Measurements from ENCODE around the gene ZNF8. TPM values are rescaled to one million over a fixed set of nuclear protein-coding genes. Genes with fewer than 3 reads are reported as not detected.

ZNF8 gene
- total RNA-seq, 2 experiments from 2014 or later = 4.8 to 5.0 TPM

DNA sequence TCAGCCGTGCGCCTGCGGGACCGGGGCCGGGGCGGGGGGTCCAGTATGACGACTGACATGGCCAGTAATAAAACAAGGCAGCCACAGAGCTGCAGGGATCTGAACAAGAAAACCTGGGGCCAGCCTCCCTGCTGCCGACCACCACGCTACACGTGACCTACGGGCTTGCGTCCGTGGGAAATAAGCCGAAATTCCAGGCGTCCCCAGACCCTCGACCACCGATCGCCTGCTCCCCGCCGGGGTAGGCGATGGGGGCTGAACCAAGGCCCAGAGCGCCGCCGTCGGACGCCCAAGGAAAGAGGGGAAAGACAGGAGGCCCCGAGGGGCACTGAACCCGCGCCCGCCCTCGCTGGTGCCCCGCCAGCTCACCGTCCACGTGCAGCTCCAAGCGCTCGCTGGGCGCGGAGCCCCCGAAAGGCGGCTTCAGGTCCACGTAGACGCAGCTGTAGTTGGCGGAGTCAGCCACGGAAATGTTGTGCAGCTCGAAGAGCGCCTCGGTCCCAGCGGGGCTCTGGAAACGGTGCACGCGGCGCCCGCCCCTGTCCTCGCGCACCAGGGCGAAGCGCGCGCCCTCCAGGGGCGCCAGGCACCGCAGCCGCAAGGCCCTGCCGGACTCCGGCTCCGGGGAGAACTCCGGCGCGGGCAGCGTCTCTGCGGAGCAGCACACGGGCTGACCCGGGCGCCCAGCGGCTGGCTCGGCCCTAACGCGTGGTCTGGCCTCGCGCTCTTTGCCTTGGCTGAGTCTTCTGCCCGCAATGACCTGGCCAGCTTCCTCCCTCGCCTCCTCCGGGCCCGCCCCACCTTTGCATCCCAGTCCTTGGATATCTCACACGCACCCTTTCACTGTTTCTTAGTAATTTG lies 71.5 kb downstream of the ZNF8 start:
- no peak for DNase-seq

GRCh38 chr19:58350871-58351557 lies 72.3 kb downstream of the ZNF8 start:
- DNase-seq (no peak), ATAC-seq (no peak)
- Mint-ChIP-seq H3K9me3 (ENCODE audit: low read depth) (no peaks in the 10 kb centered on the region), H3K27ac (no peak overlapping the region), H3K27me3 (no peaks in the 10 kb centered on the region), H3K36me3 (peaks cover 14% of the 10 kb centered on the region), H3K4me3 (no peak overlapping the region), H3K4me1 (peaks cover 37% of the 10 kb centered on the region)
- CTCF ChIA-PET = no interaction called here

More for the DNA sequence above, 71.5 kb downstream of the ZNF8 start:
- peaks cover 17% of the 10 kb centered on the region for H3K36me3 Mint-ChIP-seq
- peak overlapping the region; percentile 44 for H3K4me3 Mint-ChIP-seq
- CTCF ChIA-PET = no interaction called here
- H3K9me3 Mint-ChIP-seq (ENCODE audit: low read depth) = no peaks in the 10 kb centered on the region
- H3K27ac Mint-ChIP-seq = no peak overlapping the region
- H3K27me3 Mint-ChIP-seq = no peaks in the 10 kb centered on the region
- H3K4me1 Mint-ChIP-seq = peaks cover 36% of the 10 kb centered on the region
- no peak for ATAC-seq

DNA sequence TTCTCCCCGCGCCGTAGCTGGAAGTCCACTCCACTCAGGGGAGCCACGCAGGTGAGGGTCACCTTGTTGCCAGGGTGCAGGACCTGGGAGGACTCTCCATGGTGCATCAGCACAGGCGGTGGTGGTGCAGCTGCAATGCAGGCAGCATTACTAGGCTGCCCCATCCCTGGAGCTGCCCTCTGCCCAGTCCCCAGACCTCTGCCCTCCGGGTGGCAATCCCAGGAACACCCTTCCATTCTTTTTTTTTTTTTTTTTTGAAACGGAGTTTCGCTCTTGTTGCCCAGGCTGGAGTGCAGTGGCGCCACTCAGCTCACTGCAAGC lies 72.8 kb downstream of the ZNF8 start:
- no peak for ATAC-seq
- CTCF ChIA-PET = no interaction called here

GRCh38 chr19:58351990-58352755 lies 73.4 kb downstream of the ZNF8 start:
- CTCF ChIA-PET = no interaction called here
- no peak overlapping the region for H3K4me3 Mint-ChIP-seq
- no peak overlapping the region for H3K27ac Mint-ChIP-seq
- no peaks in the 10 kb centered on the region for H3K9me3 Mint-ChIP-seq (ENCODE audit: low read depth)
- peaks cover 14% of the 10 kb centered on the region for H3K36me3 Mint-ChIP-seq
- ATAC-seq (no peak), DNase-seq (no peak)
- peaks cover 42% of the 10 kb centered on the region for H3K4me1 Mint-ChIP-seq
- H3K27me3 Mint-ChIP-seq = no peaks in the 10 kb centered on the region

More for the DNA sequence above, 72.8 kb downstream of the ZNF8 start:
- Mint-ChIP-seq H3K27ac (no peak overlapping the region), H3K4me3 (no peak overlapping the region), H3K4me1 (peaks cover 40% of the 10 kb centered on the region), H3K27me3 (no peaks in the 10 kb centered on the region), H3K9me3 (ENCODE audit: low read depth) (no peaks in the 10 kb centered on the region), H3K36me3 (peaks cover 14% of the 10 kb centered on the region)
- no peak for DNase-seq

Small RNA genes within 50 kb of the gene (microRNA-seq; reads per million reads assigned to microRNA genes)
- not detected for gene MIR6806

Other genes with a start within 250 kb of the ZNF8 start
- not detected for gene ZSCAN1, start 244.9 kb upstream of the ZNF8 start, total RNA-seq
- gene ZNF135, start 219.7 kb upstream of the ZNF8 start, total RNA-seq = under 1 TPM; 0.49 to 0.76 TPM
- gene ZSCAN18, start 180.7 kb upstream of the ZNF8 start, total RNA-seq = 10 to 100 TPM; 15.9 to 24.8 TPM
- gene ZNF329, start 128.2 kb upstream of the ZNF8 start, total RNA-seq = 1 to 10 TPM; 4.0 to 4.6 TPM
- gene ZNF274, start 95.9 kb upstream of the ZNF8 start, total RNA-seq = 10 to 100 TPM; 30.1 to 36.0 TPM
- 10 to 100 TPM; 48.0 to 68.4 TPM for gene ZNF544, start 50.0 kb upstream of the ZNF8 start, total RNA-seq
- 10 to 100 TPM; 78.3 to 82.7 TPM for gene ERVK3-1, start 26.4 kb downstream of the ZNF8 start, total RNA-seq
- gene ZSCAN22, start 48.0 kb downstream of the ZNF8 start, total RNA-seq = 1 to 10 TPM; 4.4 to 6.3 TPM
- gene A1BG, start 74.5 kb downstream of the ZNF8 start, total RNA-seq = 10 to 100 TPM; 12.2 to 12.8 TPM
- gene ZNF497, start 83.8 kb downstream of the ZNF8 start, total RNA-seq = under 1 TPM; 0.87 to 0.91 TPM
- gene ZNF837, start 102.1 kb downstream of the ZNF8 start, total RNA-seq = 1 to 10 TPM in 1 of 2 experiments, under 1 TPM in 1; 0.98 to 1.2 TPM
- 1,000 to 10,000 TPM in 1 of 2 experiments, 100 to 1,000 TPM in 1; 914 to 1,022 TPM for gene RPS5, start 108.3 kb downstream of the ZNF8 start, total RNA-seq
- gene RNF225, start 116.7 kb downstream of the ZNF8 start, total RNA-seq = under 1 TPM; 0.61 to 0.70 TPM
- 10 to 100 TPM in 1 of 2 experiments, 1 to 10 TPM in 1; 7.8 to 11.2 TPM for gene ZNF584, start 129.7 kb downstream of the ZNF8 start, total RNA-seq
- gene ZNF132, start 161.2 kb downstream of the ZNF8 start, total RNA-seq = 1 to 10 TPM; 5.4 to 5.8 TPM
- gene ZNF324B, start 172.7 kb downstream of the ZNF8 start, total RNA-seq = 10 to 100 TPM; 13.1 to 14.4 TPM
- gene ZNF324, start 188.1 kb downstream of the ZNF8 start, total RNA-seq = 10 to 100 TPM; 12.8 to 13.9 TPM
- 1 to 10 TPM; 5.9 to 7.4 TPM for gene ZNF446, start 197.4 kb downstream of the ZNF8 start, total RNA-seq
- 10 to 100 TPM; 22.9 to 23.6 TPM for gene SLC27A5, start 233.0 kb downstream of the ZNF8 start, total RNA-seq
- 10 to 100 TPM; 15.1 to 16.9 TPM for gene ZBTB45, start 240.9 kb downstream of the ZNF8 start, total RNA-seq